Measurements from ENCODE around the gene GET4. TPM values are rescaled to one million over a fixed set of nuclear protein-coding genes. Genes with fewer than 3 reads are reported as not detected.

GET4 gene
- total and polyA plus RNA-seq, 2 of the 8 experiments (the other 6 are each of a cell fraction or from before 2014, with no cell fraction given): 56.7 to 74.1 TPM

GRCh38 chr7:855686-856369, 20.5 kb upstream of the GET4 start:
- no peak overlapping the region for H3K9ac ChIP-seq (replicated peaks in 1 of 4; ENCODE audit: extremely low read depth in 1 of 4, low read depth in 3 of 4, low read length in 3 of 4)

More at GRCh38 chr7:855686-856369, 20.5 kb upstream of the GET4 start:
- H4K8ac ChIP-seq (ENCODE audit: extremely low read depth, insufficient read depth, low read length): no peak overlapping the region; the same call in 1 of the 2 replicates
- H3K4me1 ChIP-seq (replicated peaks in 1 of 4; ENCODE audit: control insufficient read depth in 3 of 4, insufficient read depth in 4 of 4, low read length in 3 of 4): no peaks in the 10 kb centered on the region
- ChIA-PET POLR2A (ENCODE audit: partially characterized antibody) (no interaction called here), CTCF (ENCODE audit: partially characterized antibody) (interaction anchor here (1.2 kb wide), 1 partner anchor 16 kb away, joined by 3 read pairs; no protein-coding TSS in a partner anchor)
- H3K18ac ChIP-seq (ENCODE audit: extremely low read depth, low read length): no peak overlapping the region
- H4K5ac ChIP-seq (ENCODE audit: insufficient read length, low read depth, low read length): no peak overlapping the region
- no peaks in the 10 kb centered on the region for H3K23me2 ChIP-seq (ENCODE audit: low read depth, low read length)
- H3K23ac ChIP-seq (ENCODE audit: insufficient read length): no peak overlapping the region
- DNase-seq (ENCODE audit: low read depth in 1 of 2, low spot score in 2 of 2) (no peak), FAIRE-seq (no peak)
- H3K4me2 ChIP-seq (ENCODE audit: insufficient read depth in 1 of 2, low read depth in 2 of 2, low read length in 2 of 2): no peak overlapping the region
- no peak overlapping the region for H3K56ac ChIP-seq (replicated peaks; ENCODE audit: insufficient read length, low read depth, low read length)
- no peak overlapping the region for H2AK5ac ChIP-seq (ENCODE audit: low read depth, low read length)
- no peak for TF ChIP-seq TBP (IDR thresholded peaks at IDR 0.05; ENCODE audit: low read depth, low read length)
- TF ChIP-seq RFX5 (IDR thresholded peaks at IDR 0.05; ENCODE audit: borderline replicate concordance, low read depth, low read length): no peak
- TF ChIP-seq RNF2 (IDR thresholded peaks at IDR 0.05; ENCODE audit: borderline replicate concordance, low read depth, low read length, missing control alignments, poor library complexity, severe bottlenecking): no peak
- TF ChIP-seq POLR2A (IDR thresholded peaks at IDR 0.05; ENCODE audit: control extremely low read depth in 1 of 2, low read depth in 2 of 2, low read length in 2 of 2): no peak
- no peak for TF ChIP-seq EGR1 (IDR thresholded peaks at IDR 0.05; ENCODE audit: borderline replicate concordance, low read depth, low read length)
- TF ChIP-seq TAF7 (optimal IDR thresholded peaks at IDR 0.05; ENCODE audit: borderline replicate concordance, low read depth, low read length): no peak
- TF ChIP-seq FOSL1 (IDR thresholded peaks at IDR 0.05; ENCODE audit: insufficient read depth, low read depth, low read length): no peak
- no peak for TF ChIP-seq ATF2 (IDR thresholded peaks at IDR 0.05; ENCODE audit: low read length)
- no peak for TF ChIP-seq CBX8 (IDR thresholded peaks at IDR 0.05; ENCODE audit: borderline replicate concordance, low read depth, low read length)
- no peak overlapping the region for H2AFZ ChIP-seq (ENCODE audit: low read length)
- no peak overlapping the region for H2BK15ac ChIP-seq (ENCODE audit: low read length)
- no peak overlapping the region for H2BK5ac ChIP-seq (ENCODE audit: low read depth, low read length)
- H2BK12ac ChIP-seq (ENCODE audit: low read depth, low read length): no peak overlapping the region
- H2BK120ac ChIP-seq (replicated peaks; ENCODE audit: low read depth, low read length): no peak overlapping the region
- H4K91ac ChIP-seq (replicated peaks; ENCODE audit: insufficient read length, low read length): no peak overlapping the region
- no peak overlapping the region for H2BK20ac ChIP-seq (ENCODE audit: low read length)
- no peaks in the 10 kb centered on the region for H3K9me3 ChIP-seq (ENCODE audit: insufficient read depth in 2 of 2, low read depth in 1 of 2, low read length in 1 of 2)
- peaks cover 0 to 7% of the 10 kb centered on the region in 2 experiments; a peak in 1 of 4 replicates for H3K79me2 ChIP-seq (ENCODE audit: control insufficient read depth in 1 of 2, insufficient read depth in 2 of 2, low read length in 2 of 2)
- peaks cover 3 to 32% of the 10 kb centered on the region in 2 experiments for H4K20me1 ChIP-seq (replicated peaks in 1 of 2; ENCODE audit: control insufficient read depth in 1 of 2, insufficient read depth in 2 of 2, low read length in 2 of 2)
- H3K79me1 ChIP-seq (ENCODE audit: low read depth, low read length): no peaks in the 10 kb centered on the region; the same call in 1 of the 2 replicates
- no peak overlapping the region for H3K4me3 ChIP-seq (ENCODE audit: extremely low read depth in 1 of 4, insufficient read depth in 2 of 4, low read depth in 3 of 4, low read length in 4 of 4)
- no peak overlapping the region for H3K4ac ChIP-seq (replicated peaks; ENCODE audit: insufficient read length, low read depth, low read length)
- peaks cover 22 to 71% (median 62%) of the 10 kb centered on the region in 4 experiments for H3K36me3 ChIP-seq (ENCODE audit: control insufficient read depth in 2 of 4, insufficient read depth in 4 of 4, low read length in 3 of 4)
- no peaks in the 10 kb centered on the region for H3K27me3 ChIP-seq (replicated peaks in 1 of 4; ENCODE audit: control insufficient read depth in 3 of 4, extremely low read depth in 1 of 4, insufficient read depth in 3 of 4, low read length in 3 of 4)
- WGBS, 2 experiments (ENCODE audit: extremely low coverage in 1 of 2, insufficient coverage in 1 of 2, insufficient read length in 1 of 2, insufficient replicate concordance in 2 of 2, low coverage in 1 of 2, low lambda C conversion rate in 2 of 2, missing lambda C conversion rate in 1 of 2): 93% methylated on average over 20 of the region's 29 CpGs; no CpG with 5 or more reads in 1 of the 2 experiments
- no peak overlapping the region for H3K14ac ChIP-seq (ENCODE audit: insufficient read length)
- H3K27ac ChIP-seq (ENCODE audit: low read depth, low read length): no peak overlapping the region

All from H1 (cell line).